ENCODE results near the gene SAE1. TPM values are rescaled to one million over a fixed set of nuclear protein-coding genes. Genes with fewer than 3 reads are reported as not detected.

SAE1 gene
- total RNA-seq, 1 donor from 2014 or later = 124 TPM

GRCh38 chr19:47258895-47259555 is 128.4 kb downstream of the SAE1 start:
- DNase-seq (ENCODE audit: extremely low read depth, low read depth, low spot score) = no peak

Other genes starting within 250 kb of the SAE1 start
- 0.05 and 2.5 TPM in 2 replicates for gene NPAS1, start 111.0 kb upstream of the SAE1 start, total RNA-seq
- gene TMEM160, start 82.2 kb upstream of the SAE1 start, total RNA-seq = 39.9 and 60.8 TPM in 2 replicates
- 24.1 and 35.4 TPM in 2 replicates for gene ZC3H4, start 17.1 kb upstream of the SAE1 start, total RNA-seq
- gene BBC3, start 100.4 kb downstream of the SAE1 start, total RNA-seq = 29.9 and 45.6 TPM in 2 replicates
- gene CCDC9, start 125.7 kb downstream of the SAE1 start, total RNA-seq = 10.0 and 19.9 TPM in 2 replicates
- gene INAFM1, start 144.1 kb downstream of the SAE1 start, total RNA-seq = 1.6 and 5.0 TPM in 2 replicates
- gene C5AR1, start 179.0 kb downstream of the SAE1 start, total RNA-seq = not detected in 2 replicates
- under 0.01 TPM in 2 replicates for gene C5AR2, start 201.3 kb downstream of the SAE1 start, total RNA-seq
- gene DHX34, start 218.5 kb downstream of the SAE1 start, total RNA-seq = 13.9 and 21.6 TPM in 2 replicates

Data from glomerular endothelial cell (primary cell).